H1 (cell line): ENCODE measurements around the gene SMYD3. TPM values are rescaled to one million over a fixed set of nuclear protein-coding genes. Genes with fewer than 3 reads are reported as not detected.

Experiments
- CTCF ChIA-PET: fragments of 300-600 bp; sonication (Branson Sonifier 250); formaldehyde crosslinking; loops from one replicate; lab custom pipeline; 2021; ENCODE audit not compliant: partially characterized antibody; lab: Charles Lee
- POLR2A ChIA-PET: fragments of 300-600 bp; sonication (Branson Sonifier 250); formaldehyde crosslinking; loops from one replicate; lab custom pipeline; 2021; ENCODE audit warnings: inconsistent platforms; ENCODE audit not compliant: partially characterized antibody; lab: Charles Lee
- DNase-seq, 2 experiments: peaks; one replicate each; pipeline versions ENCODE4 v3.0.0 to v3.0.0-alpha.2; 2010 to 2022; ENCODE audit warnings: low spot score in 2 of 2, low read depth in 1 of 2, mixed read lengths in 1 of 2
- FAIRE-seq: peaks from 2 replicates; lab custom pipeline; 2011; peaks lifted over from hg19 to GRCh38; lab: Jason Lieb, UNC
- H2AFZ ChIP-seq: 2 replicates; pipeline ENCODE4 v1.8.1; 2012; ENCODE audit warnings: low read length, inconsistent platforms
- H2AK5ac ChIP-seq: 2 replicates; pipeline ENCODE4 v1.6.1; 2013; ENCODE audit warnings: low read depth, low read length
- H2BK120ac ChIP-seq: replicated peaks from 2 replicates; pipeline ENCODE3; 2013; ENCODE audit warnings: low read depth, low read length, inconsistent platforms
- H2BK12ac ChIP-seq: 2 replicates; pipeline ENCODE4 v1.6.1; 2013; ENCODE audit warnings: low read depth, low read length
- H2BK15ac ChIP-seq: 2 replicates; pipeline ENCODE4 v1.6.1; 2013; ENCODE audit warnings: low read length
- H2BK20ac ChIP-seq: 2 replicates; pipeline ENCODE4 v1.6.1; 2013; ENCODE audit warnings: low read length
- H2BK5ac ChIP-seq: 2 replicates; pipeline ENCODE4 v1.6.1; 2013; ENCODE audit warnings: low read depth, low read length
- H3K14ac ChIP-seq: 2 replicates; pipeline ENCODE4 v1.6.1; 2013; ENCODE audit warnings: inconsistent platforms; ENCODE audit not compliant: insufficient read length
- H3K18ac ChIP-seq: 2 replicates; pipeline ENCODE4 v1.6.1; 2013; ENCODE audit warnings: low read length; ENCODE audit errors: extremely low read depth
- H3K23ac ChIP-seq: 2 replicates; pipeline ENCODE4 v1.6.1; 2013; ENCODE audit warnings: inconsistent platforms; ENCODE audit not compliant: insufficient read length
- H3K23me2 ChIP-seq: 2 replicates; pipeline ENCODE4 v1.6.1; 2013; ENCODE audit warnings: low read depth, low read length
- H3K27ac ChIP-seq: 2 replicates; pipeline ENCODE4 v1.6.1; 2011; ENCODE audit warnings: low read depth, low read length, inconsistent platforms
- H3K27me3 ChIP-seq, 4 experiments: replicated peaks in 1 of 4; 1 replicate in 1 of 4; 2 replicates in 3 of 4; pipeline versions ENCODE4 v1.6.1 to v1.8.1; 2011 to 2013; ENCODE audit warnings: low read length in 3 of 4, mild to moderate bottlenecking in 3 of 4, inconsistent platforms in 2 of 4, mixed read lengths in 2 of 4, moderate library complexity in 1 of 4; ENCODE audit not compliant: control insufficient read depth in 3 of 4, insufficient read depth in 3 of 4; ENCODE audit errors: extremely low read depth in 1 of 4
- H3K36me3 ChIP-seq, 4 experiments: 2 replicates each; pipeline versions ENCODE4 v1.6.1 to v1.8.1; 2011 to 2013; ENCODE audit warnings: mild to moderate bottlenecking in 4 of 4, low read length in 3 of 4, moderate library complexity in 2 of 4, control low read depth in 1 of 4, inconsistent platforms in 1 of 4; ENCODE audit not compliant: insufficient read depth in 4 of 4, control insufficient read depth in 2 of 4
- H3K4ac ChIP-seq: replicated peaks from 2 replicates; pipeline ENCODE3; 2013; ENCODE audit warnings: low read length, low read depth, mixed read lengths, inconsistent platforms; ENCODE audit not compliant: insufficient read length
- H3K4me1 ChIP-seq, 4 experiments: replicated peaks in 1 of 4; 1 replicate in 1 of 4; 2 replicates in 3 of 4; pipeline versions ENCODE4 v1.6.1 to v1.8.1; 2011 to 2013; ENCODE audit warnings: low read length in 3 of 4, inconsistent platforms in 2 of 4, mixed read lengths in 1 of 4; ENCODE audit not compliant: insufficient read depth in 4 of 4, control insufficient read depth in 3 of 4
- H3K4me2 ChIP-seq, 2 experiments: 2 replicates each; pipeline versions ENCODE4 v1.6.1 to v1.8.1; 2011 to 2013; ENCODE audit warnings: low read depth in 2 of 2, low read length in 2 of 2, control low read depth in 1 of 2, inconsistent platforms in 1 of 2, mild to moderate bottlenecking in 1 of 2; ENCODE audit not compliant: insufficient read depth in 1 of 2
- H3K4me3 ChIP-seq, 4 experiments: fragments of 200-600, 300-600 bp in 1 of 4; sonication (generic), shearing (Covaris generic), sonication (Bioruptor Twin) in 1 of 4; 2 replicates each; pipeline versions ENCODE4 v1.5.1 to v1.8.1; 2011 to 2016; ENCODE audit warnings: low read length in 4 of 4, low read depth in 3 of 4, control low read depth in 2 of 4, inconsistent platforms in 2 of 4, mild to moderate bottlenecking in 2 of 4, mixed read lengths in 1 of 4, moderate library complexity in 1 of 4; ENCODE audit not compliant: insufficient read depth in 2 of 4; ENCODE audit errors: extremely low read depth in 1 of 4
- H3K56ac ChIP-seq: replicated peaks from 2 replicates; pipeline ENCODE3; 2013; ENCODE audit warnings: low read depth, mild to moderate bottlenecking, mixed read lengths, low read length, inconsistent platforms; ENCODE audit not compliant: insufficient read length
- H3K79me1 ChIP-seq: 2 replicates; pipeline ENCODE4 v1.6.1; 2013; ENCODE audit warnings: low read depth, low read length, control low read depth
- H3K79me2 ChIP-seq, 2 experiments: 2 replicates each; pipeline versions ENCODE4 v1.6.1 to v1.8.1; 2012 to 2013; ENCODE audit warnings: low read length in 2 of 2, mild to moderate bottlenecking in 2 of 2, inconsistent platforms in 1 of 2; ENCODE audit not compliant: insufficient read depth in 2 of 2, control insufficient read depth in 1 of 2
- H3K9ac ChIP-seq, 4 experiments: replicated peaks in 1 of 4; 1 replicate in 1 of 4; 2 replicates in 3 of 4; pipeline versions ENCODE4 v1.6.1 to v1.8.1; 2011 to 2013; ENCODE audit warnings: low read depth in 3 of 4, low read length in 3 of 4, control low read depth in 2 of 4, mild to moderate bottlenecking in 2 of 4, moderate library complexity in 2 of 4, inconsistent platforms in 1 of 4; ENCODE audit errors: extremely low read depth in 1 of 4
- H3K9me3 ChIP-seq, 2 experiments: 2 replicates each; pipeline versions ENCODE4 v1.6.1 to v1.8.1; 2012 to 2013; ENCODE audit warnings: mild to moderate bottlenecking in 2 of 2, moderate library complexity in 2 of 2, control low read depth in 1 of 2, inconsistent platforms in 1 of 2, low read depth in 1 of 2, low read length in 1 of 2, mixed read lengths in 1 of 2; ENCODE audit not compliant: insufficient read depth in 2 of 2
- H4K20me1 ChIP-seq, 2 experiments: replicated peaks in 1 of 2; 2 replicates each; pipeline versions ENCODE3 to v1.8.1; 2011 to 2013; ENCODE audit warnings: inconsistent platforms in 2 of 2, low read length in 2 of 2, mild to moderate bottlenecking in 1 of 2; ENCODE audit not compliant: insufficient read depth in 2 of 2, control insufficient read depth in 1 of 2
- H4K5ac ChIP-seq: 2 replicates; pipeline ENCODE4 v1.6.1; 2013; ENCODE audit warnings: low read length, low read depth, mixed read lengths, inconsistent platforms; ENCODE audit not compliant: insufficient read length
- H4K8ac ChIP-seq: 2 replicates; pipeline ENCODE4 v1.8.0; 2013; ENCODE audit warnings: mild to moderate bottlenecking, moderate library complexity, low read length, inconsistent platforms; ENCODE audit not compliant: insufficient read depth; ENCODE audit errors: extremely low read depth
- H4K91ac ChIP-seq: replicated peaks from 2 replicates; pipeline ENCODE3; 2013; ENCODE audit warnings: low read length, mixed read lengths, inconsistent platforms; ENCODE audit not compliant: insufficient read length
- CBX5 ChIP-seq: fragments of 300-800, 300-1000 bp; sonication (generic); IDR thresholded peaks from 2 replicates; pipeline ENCODE4 v1.7.1; 2016; ENCODE audit warnings: antibody characterized with exemption, low read length, low read depth
- CREB1 ChIP-seq: IDR thresholded peaks from 2 replicates; pipeline ENCODE4 v1.6.1; 2012; ENCODE audit warnings: inconsistent platforms
- EZH2 ChIP-seq: fragments of 200-600 bp; sonication (generic); IDR thresholded peaks from 2 replicates; pipeline ENCODE4 v1.7.1; 2012; ENCODE audit warnings: low read depth, mild to moderate bottlenecking, moderate library complexity, low read length, inconsistent platforms; ENCODE audit not compliant: severe bottlenecking
- HDAC6 ChIP-seq: IDR thresholded peaks from one replicate; pipeline ENCODE4 v1.7.1; 2012; ENCODE audit warnings: low read depth, mild to moderate bottlenecking, inconsistent platforms, low read length, moderate library complexity
- KDM1A ChIP-seq: fragments of 200-600, 300-600 bp; sonication (generic); IDR thresholded peaks from 2 replicates; pipeline ENCODE4 v1.7.1; 2016; ENCODE audit warnings: mild to moderate bottlenecking, low read length, borderline replicate concordance
- KDM4A ChIP-seq: IDR thresholded peaks from one replicate; pipeline ENCODE4 v1.7.1; 2012; ENCODE audit warnings: low read depth, mild to moderate bottlenecking, moderate library complexity, low read length, inconsistent platforms; ENCODE audit not compliant: severe bottlenecking
- KDM5A ChIP-seq: fragments of 200-600 bp; IDR thresholded peaks from 2 replicates; pipeline ENCODE4 v1.7.1; 2012; ENCODE audit warnings: mild to moderate bottlenecking, low read length, inconsistent platforms, mixed read lengths
- NANOG ChIP-seq: IDR thresholded peaks from 2 replicates; pipeline ENCODE4 v1.6.1; 2011; ENCODE audit warnings: low read length, low read depth, mild to moderate bottlenecking, inconsistent platforms; ENCODE audit not compliant: insufficient read depth, poor library complexity, severe bottlenecking
- POLR2A ChIP-seq, 2 experiments: IDR thresholded peaks; 1 replicate in 1 of 2; 2 replicates in 1 of 2; pipeline ENCODE4 v1.6.1; 2011; ENCODE audit warnings: low read depth in 2 of 2, low read length in 2 of 2, mild to moderate bottlenecking in 2 of 2; ENCODE audit errors: control extremely low read depth in 1 of 2
- POU5F1 ChIP-seq: IDR thresholded peaks from 2 replicates; pipeline ENCODE4 v1.6.1; 2011; ENCODE audit warnings: low read depth, mild to moderate bottlenecking, low read length, moderate library complexity
- RBBP5 ChIP-seq: IDR thresholded peaks from 2 replicates; pipeline ENCODE4 v1.7.1; 2012; ENCODE audit warnings: low read depth, mild to moderate bottlenecking, inconsistent platforms, low read length, moderate library complexity, borderline replicate concordance
- SRF ChIP-seq: IDR thresholded peaks from 2 replicates; pipeline ENCODE4 v1.6.1; 2011; ENCODE audit warnings: mild to moderate bottlenecking, low read depth, low read length, moderate library complexity
- TAF1 ChIP-seq: IDR thresholded peaks from 2 replicates; pipeline ENCODE4 v1.6.1; 2011; ENCODE audit warnings: mild to moderate bottlenecking, low read depth, low read length
- WGBS, 2 experiments: shearing (Covaris generic) in 1 of 2; methylation state at CpG; one replicate each; pipeline versions ENCODE4 v1.1.6 to v1.1.7; 2013 to 2015; ENCODE audit warnings: low lambda C conversion rate in 2 of 2, mixed read lengths in 2 of 2, inconsistent platforms in 1 of 2, low coverage in 1 of 2, missing lambda C conversion rate in 1 of 2; ENCODE audit not compliant: insufficient replicate concordance in 2 of 2, insufficient coverage in 1 of 2, insufficient read length in 1 of 2; ENCODE audit errors: extremely low coverage in 1 of 2, missing lambda C conversion rate in 1 of 2; 5-methylcytosine and 5-hydroxymethylcytosine counted together
- polyA plus RNA-seq, 7 experiments: library from polyadenylated mRNA; depleted of rRNA in 3 of 7; stranded (reverse) in 5 of 7; unstranded in 2 of 7; fragments of >200 nt in 5 of 7; fragments of 200-250 nt in 2 of 7; gene quantifications; 1 replicate in 5 of 7; 2 replicates in 1 of 7; 4 replicates in 1 of 7; pipeline versions ENCODE4 v1.2.1 to v1.2.3, GENCODE V29; 2011 to 2013; ENCODE audit warnings: missing spikeins in 2 of 7, mixed read lengths in 2 of 7
- total RNA-seq: library from RNA; stranded (reverse); fragmentation: NEBNext Ultra II Directional; extraction: Animal tissue kit (Norgen Biotek cat#: 25700); gene quantifications from 2 replicates; pipeline ENCODE4 v1.2.1, GENCODE V29; 2021
- TF ChIP-seq, protein P1 (sequence below): IDR thresholded peaks from 2 replicates; pipeline ENCODE4 v1.6.1; 2012; ENCODE audit warnings: low read length, inconsistent platforms

SMYD3 gene
- total and polyA plus RNA-seq, 2 of the 8 experiments (the other 6 are each of a cell fraction or from before 2014, with no cell fraction given) = 17.3 to 25.4 TPM

DNA sequence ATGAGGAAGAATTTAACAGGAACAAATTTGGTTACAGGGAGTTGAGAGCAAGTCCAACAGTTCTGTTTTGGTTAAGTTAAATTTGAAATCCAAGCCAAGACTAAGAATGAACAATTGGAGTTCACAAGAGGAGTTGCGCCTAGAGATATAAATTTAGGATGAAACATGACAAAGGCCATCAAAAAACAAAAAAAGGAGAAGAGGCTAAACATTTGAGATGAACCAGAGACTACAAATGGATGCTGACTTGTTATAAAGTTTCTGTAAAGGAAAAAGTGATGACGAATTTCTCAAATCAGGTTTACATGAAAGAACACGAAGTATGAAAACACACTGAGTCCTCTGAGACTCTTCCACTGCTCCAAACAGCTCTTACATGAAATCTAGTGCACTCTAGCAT is 575.6 kb downstream of the SMYD3 start:
- Histone ChIP-seq H3K9me3 (no peaks in the 10 kb centered on the region), H3K4me2 (no peak overlapping the region), H2BK15ac (no peak overlapping the region), H4K20me1 (no peaks in the 10 kb centered on the region), H3K4ac (no peak overlapping the region), H3K23me2 (no peaks in the 10 kb centered on the region), H3K56ac (no peak overlapping the region), H3K9ac (no peak overlapping the region), H3K27ac (no peak overlapping the region), H3K18ac (no peak overlapping the region), H3K79me1 (no peaks in the 10 kb centered on the region), H2BK12ac (no peak overlapping the region), H2BK5ac (no peak overlapping the region), H4K8ac (no peak overlapping the region), H3K79me2 (no peaks in the 10 kb centered on the region), H3K27me3 (no peaks in the 10 kb centered on the region), H3K14ac (no peak overlapping the region), H2AFZ (no peak overlapping the region), H4K5ac (no peak overlapping the region), H3K23ac (no peak overlapping the region), H3K4me1 (peaks cover 0 to 8% (median 3%) of the 10 kb centered on the region in 4 experiments; a peak in 2 of 7 replicates), H2BK20ac (no peak overlapping the region), H3K36me3 (no peaks in the 10 kb centered on the region), H3K4me3 (no peak overlapping the region), H2BK120ac (no peak overlapping the region), H4K91ac (no peak overlapping the region), H2AK5ac (no peak overlapping the region)
- ChIA-PET POLR2A (no interaction called here), CTCF (no interaction called here)
- FAIRE-seq (no peak), DNase-seq (no peak)
- 97% methylated on average over 3 of the region's 3 CpGs; no CpG with 5 or more reads in 1 of the 2 experiments for WGBS, 2 experiments
- TF ChIP-seq, protein P1, sequence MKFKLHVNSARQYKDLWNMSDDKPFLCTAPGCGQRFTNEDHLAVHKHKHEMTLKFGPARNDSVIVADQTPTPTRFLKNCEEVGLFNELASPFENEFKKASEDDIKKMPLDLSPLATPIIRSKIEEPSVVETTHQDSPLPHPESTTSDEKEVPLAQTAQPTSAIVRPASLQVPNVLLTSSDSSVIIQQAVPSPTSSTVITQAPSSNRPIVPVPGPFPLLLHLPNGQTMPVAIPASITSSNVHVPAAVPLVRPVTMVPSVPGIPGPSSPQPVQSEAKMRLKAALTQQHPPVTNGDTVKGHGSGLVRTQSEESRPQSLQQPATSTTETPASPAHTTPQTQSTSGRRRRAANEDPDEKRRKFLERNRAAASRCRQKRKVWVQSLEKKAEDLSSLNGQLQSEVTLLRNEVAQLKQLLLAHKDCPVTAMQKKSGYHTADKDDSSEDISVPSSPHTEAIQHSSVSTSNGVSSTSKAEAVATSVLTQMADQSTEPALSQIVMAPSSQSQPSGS = no peak
- TF ChIP-seq TAF1 (no peak), CBX5 (no peak), KDM5A (no peak), KDM4A (no peak), NANOG (no peak), HDAC6 (no peak), CREB1 (no peak), SRF (no peak), POLR2A (IDR thresholded peaks at IDR 0.05; ENCODE audit: control extremely low read depth in 1 of 2, low read depth in 2 of 2, low read length in 2 of 2) (no peak), EZH2 (no peak), KDM1A (no peak), RBBP5 (no peak), POU5F1 (no peak)
